GM18526 (cell line): ENCODE results near the gene TCHHL1.

Experiments used
- POLR2A ChIP-seq: IDR thresholded peaks from 3 replicates; pipeline ENCODE4 v1.6.1; 2011; ENCODE audit not compliant: insufficient read length; ENCODE audit errors: extremely low read depth

Gene TCHHL1

GRCh38 chr1:152107984-152108881 lies 19.4 kb upstream of the TCHHL1 start:
- TF ChIP-seq POLR2A = no peak

GRCh38 chr1:152107031-152107983 lies 18.4 kb upstream of the TCHHL1 start:
- no peak for TF ChIP-seq POLR2A

- no peak for TF ChIP-seq POLR2A
Observed at GRCh38 chr1:152104854-152105253, 16.0 kb upstream of the TCHHL1 start.

GRCh38 chr1:152096931-152097330 lies 8.1 kb upstream of the TCHHL1 start:
- no peak for TF ChIP-seq POLR2A

- TF ChIP-seq POLR2A = no peak
Observed at GRCh38 chr1:152086760-152087159, 2.1 kb downstream of the TCHHL1 start.

- TF ChIP-seq POLR2A = no peak
Observed at GRCh38 chr1:152084853-152085252, 4.0 kb downstream of the TCHHL1 start.

- TF ChIP-seq POLR2A = no peak
Observed at GRCh38 chr1:152078831-152079441, 9.9 kb downstream of the TCHHL1 start.

- no peak for TF ChIP-seq POLR2A
Observed at GRCh38 chr1:152072311-152072710, 16.6 kb downstream of the TCHHL1 start.

GRCh38 chr1:152071123-152071522 lies 17.7 kb downstream of the TCHHL1 start:
- TF ChIP-seq POLR2A = no peak

- TF ChIP-seq POLR2A = no peak
Observed at GRCh38 chr1:152067929-152068328, 20.9 kb downstream of the TCHHL1 start.

GRCh38 chr1:152067150-152067549 lies 21.7 kb downstream of the TCHHL1 start:
- no peak for TF ChIP-seq POLR2A

GRCh38 chr1:152061952-152062351 lies 26.9 kb downstream of the TCHHL1 start:
- TF ChIP-seq POLR2A = no peak

GRCh38 chr1:152053375-152053774 lies 35.5 kb downstream of the TCHHL1 start:
- no peak for TF ChIP-seq POLR2A

GRCh38 chr1:152052606-152053005 lies 36.3 kb downstream of the TCHHL1 start:
- no peak for TF ChIP-seq POLR2A
